ENCODE measurements around the gene ZNF385D.

ZNF385D gene

GRCh38 chr3:21592828-21593227 lies 158.2 kb downstream of the ZNF385D start:
- no peak for DNase-seq

GRCh38 chr3:21587894-21588293 lies 163.1 kb downstream of the ZNF385D start:
- no peak for DNase-seq

- no peak for DNase-seq
Observed at GRCh38 chr3:21585216-21585740, 165.7 kb downstream of the ZNF385D start.

- DNase-seq = no peak
Observed at GRCh38 chr3:21573291-21573690, 177.7 kb downstream of the ZNF385D start.

- no peak for DNase-seq
Observed at GRCh38 chr3:21564531-21564930, 186.5 kb downstream of the ZNF385D start.

GRCh38 chr3:21562243-21562642 lies 188.8 kb downstream of the ZNF385D start:
- DNase-seq = no peak

- DNase-seq = no peak
Observed at GRCh38 chr3:21561472-21561871, 189.5 kb downstream of the ZNF385D start.

GRCh38 chr3:21551019-21551418 lies 200.0 kb downstream of the ZNF385D start:
- DNase-seq = no peak

- DNase-seq = no peak
Observed at GRCh38 chr3:21544076-21544462, 206.9 kb downstream of the ZNF385D start.

- DNase-seq = no peak
Observed at GRCh38 chr3:21543380-21544075, 207.5 kb downstream of the ZNF385D start.

GRCh38 chr3:21542656-21543379 lies 208.2 kb downstream of the ZNF385D start:
- no peak for DNase-seq

- no peak for DNase-seq
Observed at GRCh38 chr3:21540265-21540664, 210.7 kb downstream of the ZNF385D start.

- no peak for DNase-seq
Observed at GRCh38 chr3:21534462-21534861, 216.5 kb downstream of the ZNF385D start.

GRCh38 chr3:21533002-21533401 lies 218.0 kb downstream of the ZNF385D start:
- DNase-seq = no peak

- no peak for DNase-seq
Observed at GRCh38 chr3:21531909-21532308, 219.1 kb downstream of the ZNF385D start.

GRCh38 chr3:21528291-21528995 lies 222.6 kb downstream of the ZNF385D start:
- no peak for DNase-seq

GRCh38 chr3:21526461-21526860 lies 224.5 kb downstream of the ZNF385D start:
- no peak for DNase-seq

GRCh38 chr3:21524133-21524532 lies 226.9 kb downstream of the ZNF385D start:
- no peak for DNase-seq

- no peak for DNase-seq
Observed at GRCh38 chr3:21520106-21520963, 230.7 kb downstream of the ZNF385D start.

GRCh38 chr3:21517184-21517583 lies 233.8 kb downstream of the ZNF385D start:
- DNase-seq = no peak

GRCh38 chr3:21515417-21515816 lies 235.6 kb downstream of the ZNF385D start:
- no peak for DNase-seq

- no peak for DNase-seq
Observed at GRCh38 chr3:21509731-21510470, 241.1 kb downstream of the ZNF385D start.

Data from T1000 (cell line).